Measurements from ENCODE around the gene LCE3E.

- TF ChIP-seq EZH2phosphoT487 (IDR thresholded peaks at IDR 0.05; ENCODE audit: borderline replicate concordance, low read length), result no peak
- no peak for TF ChIP-seq CTCF (IDR thresholded peaks at IDR 0.05; ENCODE audit: low read depth, low read length, poor library complexity, severe bottlenecking)
Observed at GRCh38 chr1:152546704-152547103, 19.9 kb downstream of the LCE3E start.
